ENCODE measurements around the gene MEOX2. TPM values are rescaled to one million over a fixed set of nuclear protein-coding genes. Genes with fewer than 3 reads are reported as not detected.
A peak's percentile ranks its signal among the peaks of the same experiment; 100 is the strongest.

Gene MEOX2
- total RNA-seq, 1 donor from 2014 or later, result 7.7 TPM

GRCh38 chr7:15692501-15693020 lies 6.1 kb upstream of the MEOX2 start:
- Histone ChIP-seq H3K4me1 (peaks cover 16% of the 10 kb centered on the region), H3K27ac (replicated peaks) (peak overlapping the region; percentile 93), H3K9me3 (replicated peaks) (no peaks in the 10 kb centered on the region), H3K36me3 (peaks cover 6% of the 10 kb centered on the region), H3K27me3 (ENCODE audit: low read depth) (peaks cover 12% of the 10 kb centered on the region), H3K4me3 (peak overlapping the region; percentile 12)
- no peak for TF ChIP-seq CTCF (IDR thresholded peaks at IDR 0.05; ENCODE audit: borderline replicate concordance)
- DNase-seq, result no peak
- intact Hi-C loops (cut with micrococcal nuclease), result no loop called here

- no peak for DNase-seq
- H3K27ac ChIP-seq (replicated peaks), result peak overlapping the region; percentile 93
- peak overlapping the region; percentile 75 for H3K4me3 ChIP-seq
- intact Hi-C loops (cut with micrococcal nuclease), result no loop called here
- H3K36me3 ChIP-seq, result no peaks in the 10 kb centered on the region
- H3K27me3 ChIP-seq (ENCODE audit: low read depth), result peaks cover 46% of the 10 kb centered on the region
- H3K4me1 ChIP-seq, result peaks cover 40% of the 10 kb centered on the region
- no peaks in the 10 kb centered on the region for H3K9me3 ChIP-seq (replicated peaks)
- no peak for TF ChIP-seq CTCF (IDR thresholded peaks at IDR 0.05; ENCODE audit: borderline replicate concordance)
These were observed 2.4 kb upstream of the MEOX2 start for GRCh38 chr7:15688911-15689310.

- Histone ChIP-seq H3K4me1 (peaks cover 36% of the 10 kb centered on the region), H3K4me3 (peak overlapping the region; percentile 75), H3K9me3 (replicated peaks) (no peaks in the 10 kb centered on the region), H3K27me3 (ENCODE audit: low read depth) (peaks cover 51% of the 10 kb centered on the region), H3K27ac (replicated peaks) (peak overlapping the region; percentile 93), H3K36me3 (no peaks in the 10 kb centered on the region)
- intact Hi-C loops (cut with micrococcal nuclease), result no loop called here
- no peak for TF ChIP-seq CTCF (IDR thresholded peaks at IDR 0.05; ENCODE audit: borderline replicate concordance)
- no peak for DNase-seq
These were observed 1.8 kb upstream of the MEOX2 start for GRCh38 chr7:15688279-15688626.

GRCh38 chr7:15687546-15688278 lies 1.2 kb upstream of the MEOX2 start:
- intact Hi-C loops (cut with micrococcal nuclease), result no loop called here
- no peaks in the 10 kb centered on the region for H3K36me3 ChIP-seq
- peak; percentile 19 for TF ChIP-seq CTCF (IDR thresholded peaks at IDR 0.05; ENCODE audit: borderline replicate concordance)
- H3K27ac ChIP-seq (replicated peaks), result peak overlapping the region; percentile 93
- DNase-seq, result peak; percentile 31
- H3K4me3 ChIP-seq, result peak overlapping the region; percentile 75
- H3K9me3 ChIP-seq (replicated peaks), result no peaks in the 10 kb centered on the region
- peaks cover 33% of the 10 kb centered on the region for H3K4me1 ChIP-seq
- H3K27me3 ChIP-seq (ENCODE audit: low read depth), result peaks cover 57% of the 10 kb centered on the region

GRCh38 chr7:15686957-15687545 lies 568 bp upstream of the MEOX2 start:
- no peak for TF ChIP-seq CTCF (IDR thresholded peaks at IDR 0.05; ENCODE audit: borderline replicate concordance)
- H3K27ac ChIP-seq (replicated peaks), result peak overlapping the region; percentile 93
- intact Hi-C loops (cut with micrococcal nuclease), result no loop called here
- H3K27me3 ChIP-seq (ENCODE audit: low read depth), result peaks cover 59% of the 10 kb centered on the region
- H3K4me1 ChIP-seq, result peaks cover 33% of the 10 kb centered on the region
- DNase-seq, result peak; percentile 17
- peak overlapping the region; percentile 75 for H3K4me3 ChIP-seq
- no peaks in the 10 kb centered on the region for H3K36me3 ChIP-seq
- H3K9me3 ChIP-seq (replicated peaks), result no peaks in the 10 kb centered on the region
